HL-60/S4 treated with phorbol 12-myristate 13-acetate at 8.2 ng/mL for 4 days and 3 days (cell line): ENCODE measurements around the gene DNAJC28.
"Not testable (repeated sequence)": the region's sequence is repeated elsewhere in the genome, so short reads cannot be mapped to it uniquely, and the experiment has no call there.

ENCODE experiments used
- in situ Hi-C: fragments of 300-500 bp; cut with MboI; formaldehyde crosslinking; loops from 2 replicates; pipeline ENCODE4 v1.15.0; 2022; ENCODE audit warnings: low sequenced_read_pairs

Gene DNAJC28

GRCh38 chr21:33481314-33481943 lies 10.1 kb downstream of the DNAJC28 start:
- in situ Hi-C loops, result no loop called here

GRCh38 chr21:33480481-33481103 lies 10.9 kb downstream of the DNAJC28 start:
- in situ Hi-C loops, result no loop called here

GRCh38 chr21:33479679-33480480 lies 11.6 kb downstream of the DNAJC28 start, which contains the start of gene TMEM50B:
Gene TMEM50B, minus strand, starts transcription at chr21:33479974. Its CDS starts 11,089 bp downstream, at chr21:33468885.
- in situ Hi-C loops, result no loop called here

GRCh38 chr21:33478935-33479678 lies 12.4 kb downstream of the DNAJC28 start:
- in situ Hi-C loops, result no loop called here

- in situ Hi-C loops, result no loop called here
Measured at GRCh38 chr21:33478182-33478581, 13.3 kb downstream of the DNAJC28 start.

- in situ Hi-C loops, result no loop called here
Measured at GRCh38 chr21:33477066-33477465, 14.4 kb downstream of the DNAJC28 start.

- in situ Hi-C loops, result no loop called here
Measured at GRCh38 chr21:33473344-33473743, 18.2 kb downstream of the DNAJC28 start.

GRCh38 chr21:33470701-33471100 lies 20.8 kb downstream of the DNAJC28 start:
- in situ Hi-C loops, result no loop called here

GRCh38 chr21:33469183-33469582 lies 22.3 kb downstream of the DNAJC28 start:
- in situ Hi-C loops, result not testable (repeated sequence)

GRCh38 chr21:33461538-33462250 lies 29.8 kb downstream of the DNAJC28 start:
- in situ Hi-C loops, result no loop called here

- in situ Hi-C loops, result no loop called here
Measured at GRCh38 chr21:33458861-33459260, 32.7 kb downstream of the DNAJC28 start.

- in situ Hi-C loops, result no loop called here
Measured at GRCh38 chr21:33455686-33456446, 35.6 kb downstream of the DNAJC28 start.

- in situ Hi-C loops, result no loop called here
Measured at GRCh38 chr21:33452362-33452761, 39.2 kb downstream of the DNAJC28 start.

- in situ Hi-C loops, result no loop called here
Measured at GRCh38 chr21:33451634-33452071, 39.9 kb downstream of the DNAJC28 start.

GRCh38 chr21:33449616-33450015 lies 41.9 kb downstream of the DNAJC28 start:
- in situ Hi-C loops, result no loop called here

GRCh38 chr21:33446620-33447019 lies 44.9 kb downstream of the DNAJC28 start:
- in situ Hi-C loops, result not testable (repeated sequence)

- in situ Hi-C loops, result no loop called here
Measured at GRCh38 chr21:33444499-33444898, 47.0 kb downstream of the DNAJC28 start.

GRCh38 chr21:33443194-33443593 lies 48.3 kb downstream of the DNAJC28 start:
- in situ Hi-C loops, result no loop called here
